SK-N-SH treated with all-trans-retinoic acid at 6 μM for 48 hours (cell line): ENCODE measurements around the gene MEIS1.

Experiments used
- ATAC-seq: fragments of 200-7000 bp; cut with Tn5 transposase; 3 replicates; pipeline ENCODE4 v1.9.1; 2020; ENCODE audit warnings: mild to moderate bottlenecking, moderate library complexity
- ARNTL ChIP-seq: fragments of 450-650 bp; formaldehyde crosslinking; IDR thresholded peaks from 2 replicates; pipeline ENCODE4 v1.5.0; 2020; ENCODE audit warnings: low read depth, mild to moderate bottlenecking, moderate library complexity, borderline replicate concordance
- BACH2 ChIP-seq: fragments of 250-450 bp; sonication (Bioruptor Pico); IDR thresholded peaks from 2 replicates; pipeline ENCODE4 v1.9.0; 2021; ENCODE audit warnings: mild to moderate bottlenecking, borderline replicate concordance
- CSDC2 ChIP-seq: fragments of 250-450 bp; sonication (Bioruptor Pico); IDR thresholded peaks from 2 replicates; pipeline ENCODE4 v1.5.0; 2020; ENCODE audit warnings: mild to moderate bottlenecking, moderate library complexity
- CSRNP3 ChIP-seq: fragments of 250-450 bp; sonication (Bioruptor Pico); IDR thresholded peaks from 2 replicates; pipeline ENCODE4 v1.5.1; 2021; ENCODE audit warnings: mild to moderate bottlenecking, moderate library complexity
- ESRRG ChIP-seq: fragments of 250-450 bp; sonication (Bioruptor Pico); IDR thresholded peaks from 2 replicates; pipeline ENCODE4 v1.6.1; 2021; ENCODE audit warnings: mild to moderate bottlenecking
- GLIS3 ChIP-seq: fragments of 250-450 bp; sonication (Bioruptor Pico); IDR thresholded peaks from 2 replicates; pipeline ENCODE4 v1.5.0; 2020; ENCODE audit warnings: mild to moderate bottlenecking, moderate library complexity
- OSR1 ChIP-seq: fragments of 250-450 bp; sonication (Bioruptor Pico); IDR thresholded peaks from 2 replicates; pipeline ENCODE4 v1.8.0; 2022; ENCODE audit warnings: moderate library complexity, mild to moderate bottlenecking, inconsistent platforms
- PPARA ChIP-seq: fragments of 250-450 bp; sonication (Bioruptor Pico); IDR thresholded peaks from 2 replicates; pipeline ENCODE4 v1.5.0; 2020; ENCODE audit warnings: mild to moderate bottlenecking, borderline replicate concordance
- RARB ChIP-seq: fragments of 250-450 bp; sonication (Bioruptor Pico); IDR thresholded peaks from 2 replicates; pipeline ENCODE4 v1.8.0; 2021; ENCODE audit warnings: mild to moderate bottlenecking, moderate library complexity
- SNAI2 ChIP-seq: fragments of 250-450 bp; sonication (Bioruptor Pico); IDR thresholded peaks from 2 replicates; pipeline ENCODE4 v1.5.0; 2020; ENCODE audit warnings: mild to moderate bottlenecking, moderate library complexity
- TCF4 ChIP-seq: fragments of 250-450 bp; sonication (Bioruptor Pico); IDR thresholded peaks from 2 replicates; pipeline ENCODE4 v1.8.0; 2021; ENCODE audit warnings: mild to moderate bottlenecking, moderate library complexity, borderline replicate concordance
- TOX ChIP-seq: fragments of 250-450 bp; sonication (Bioruptor Pico); IDR thresholded peaks from 2 replicates; pipeline ENCODE4 v1.8.0; 2021; ENCODE audit warnings: mild to moderate bottlenecking, moderate library complexity, borderline replicate concordance
- ZC3H10 ChIP-seq: fragments of 250-450 bp; sonication (Bioruptor Pico); IDR thresholded peaks from 2 replicates; pipeline ENCODE4 v1.5.1; 2021; ENCODE audit warnings: mild to moderate bottlenecking, moderate library complexity
- ZFP3 ChIP-seq: fragments of 250-450 bp; sonication (Bioruptor Pico); IDR thresholded peaks from 2 replicates; pipeline ENCODE4 v1.5.0; 2020; ENCODE audit warnings: mild to moderate bottlenecking, moderate library complexity
- ZFP30 ChIP-seq: fragments of 450-650 bp; formaldehyde crosslinking; IDR thresholded peaks from 2 replicates; pipeline ENCODE4 v1.5.0; 2022; ENCODE audit warnings: mild to moderate bottlenecking, moderate library complexity
- ZNF565 ChIP-seq: fragments of 450-650 bp; formaldehyde crosslinking; conservative IDR thresholded peaks from 2 replicates; pipeline ENCODE4 v1.5.0; 2020; ENCODE audit warnings: low read depth, mild to moderate bottlenecking, moderate library complexity
- ZNF8 ChIP-seq: fragments of 450-650 bp; formaldehyde crosslinking; IDR thresholded peaks from 2 replicates; pipeline ENCODE4 v1.5.0; 2020; ENCODE audit warnings: mild to moderate bottlenecking, moderate library complexity
- TF ChIP-seq, protein P1 (sequence below): fragments of 250-450 bp; sonication (Bioruptor Pico); IDR thresholded peaks from 2 replicates; pipeline ENCODE4 v1.8.0; 2020; ENCODE audit warnings: mild to moderate bottlenecking, moderate library complexity, borderline replicate concordance
- TF ChIP-seq, protein P2 (sequence below): fragments of 250-450 bp; sonication (Bioruptor Pico); IDR thresholded peaks from 2 replicates; pipeline ENCODE4 v1.5.0; 2020; ENCODE audit warnings: mild to moderate bottlenecking, moderate library complexity

Gene MEIS1

DNA sequence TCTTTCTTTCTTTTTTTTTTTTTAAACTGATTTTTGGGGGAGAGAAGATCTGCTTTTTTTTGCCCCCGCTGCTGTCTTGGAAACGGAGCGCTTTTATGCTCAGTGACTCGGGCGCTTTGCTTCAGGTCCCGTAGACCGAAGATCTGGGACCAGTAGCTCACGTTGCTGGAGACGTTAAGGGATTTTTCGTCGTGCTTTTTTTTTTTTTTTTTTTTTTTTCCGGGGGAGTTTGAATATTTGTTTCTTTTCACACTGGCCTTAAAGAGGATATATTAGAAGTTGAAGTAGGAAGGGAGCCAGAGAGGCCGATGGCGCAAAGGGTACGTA, 587 bp downstream of the MEIS1 start (continued):
- no peak for TF ChIP-seq TCF4 (CRISPR knock-in tag)
- no peak for TF ChIP-seq CSDC2
- TF ChIP-seq CSRNP3 (CRISPR knock-in tag): no peak

GRCh38 chr2:66435963-66436362, 1.0 kb downstream of the MEIS1 start:
- TF ChIP-seq CSDC2: no peak
- no peak for ATAC-seq

DNA sequence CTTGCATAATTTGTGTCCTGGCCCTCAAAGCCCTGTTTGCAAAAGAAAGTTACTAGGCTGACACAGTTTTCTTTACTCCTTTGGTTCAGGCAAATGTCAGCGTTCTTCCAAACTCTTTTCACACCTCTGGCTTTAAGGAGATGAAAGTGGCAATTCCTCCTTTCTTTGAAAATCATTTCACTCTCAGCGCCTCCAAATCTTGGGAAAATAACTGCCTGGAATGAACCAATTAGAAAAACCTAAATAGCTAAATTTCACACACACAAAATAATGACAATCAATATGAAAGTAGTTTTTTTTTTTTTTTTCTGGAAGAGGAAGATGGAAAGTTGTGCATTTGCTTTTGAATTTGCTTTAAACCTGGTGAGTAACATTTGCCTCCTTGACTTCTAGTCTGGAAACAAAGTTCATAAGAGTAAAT, 1.7 kb downstream of the MEIS1 start:
- no peak for ATAC-seq
- TF ChIP-seq, protein P1, sequence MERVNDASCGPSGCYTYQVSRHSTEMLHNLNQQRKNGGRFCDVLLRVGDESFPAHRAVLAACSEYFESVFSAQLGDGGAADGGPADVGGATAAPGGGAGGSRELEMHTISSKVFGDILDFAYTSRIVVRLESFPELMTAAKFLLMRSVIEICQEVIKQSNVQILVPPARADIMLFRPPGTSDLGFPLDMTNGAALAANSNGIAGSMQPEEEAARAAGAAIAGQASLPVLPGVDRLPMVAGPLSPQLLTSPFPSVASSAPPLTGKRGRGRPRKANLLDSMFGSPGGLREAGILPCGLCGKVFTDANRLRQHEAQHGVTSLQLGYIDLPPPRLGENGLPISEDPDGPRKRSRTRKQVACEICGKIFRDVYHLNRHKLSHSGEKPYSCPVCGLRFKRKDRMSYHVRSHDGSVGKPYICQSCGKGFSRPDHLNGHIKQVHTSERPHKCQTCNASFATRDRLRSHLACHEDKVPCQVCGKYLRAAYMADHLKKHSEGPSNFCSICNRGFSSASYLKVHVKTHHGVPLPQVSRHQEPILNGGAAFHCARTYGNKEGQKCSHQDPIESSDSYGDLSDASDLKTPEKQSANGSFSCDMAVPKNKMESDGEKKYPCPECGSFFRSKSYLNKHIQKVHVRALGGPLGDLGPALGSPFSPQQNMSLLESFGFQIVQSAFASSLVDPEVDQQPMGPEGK (CRISPR knock-in tag): no peak

- no peak for ATAC-seq
- TF ChIP-seq GLIS3 (CRISPR knock-in tag): no peak
- TF ChIP-seq BACH2 (CRISPR knock-in tag): no peak
- TF ChIP-seq, protein P2, sequence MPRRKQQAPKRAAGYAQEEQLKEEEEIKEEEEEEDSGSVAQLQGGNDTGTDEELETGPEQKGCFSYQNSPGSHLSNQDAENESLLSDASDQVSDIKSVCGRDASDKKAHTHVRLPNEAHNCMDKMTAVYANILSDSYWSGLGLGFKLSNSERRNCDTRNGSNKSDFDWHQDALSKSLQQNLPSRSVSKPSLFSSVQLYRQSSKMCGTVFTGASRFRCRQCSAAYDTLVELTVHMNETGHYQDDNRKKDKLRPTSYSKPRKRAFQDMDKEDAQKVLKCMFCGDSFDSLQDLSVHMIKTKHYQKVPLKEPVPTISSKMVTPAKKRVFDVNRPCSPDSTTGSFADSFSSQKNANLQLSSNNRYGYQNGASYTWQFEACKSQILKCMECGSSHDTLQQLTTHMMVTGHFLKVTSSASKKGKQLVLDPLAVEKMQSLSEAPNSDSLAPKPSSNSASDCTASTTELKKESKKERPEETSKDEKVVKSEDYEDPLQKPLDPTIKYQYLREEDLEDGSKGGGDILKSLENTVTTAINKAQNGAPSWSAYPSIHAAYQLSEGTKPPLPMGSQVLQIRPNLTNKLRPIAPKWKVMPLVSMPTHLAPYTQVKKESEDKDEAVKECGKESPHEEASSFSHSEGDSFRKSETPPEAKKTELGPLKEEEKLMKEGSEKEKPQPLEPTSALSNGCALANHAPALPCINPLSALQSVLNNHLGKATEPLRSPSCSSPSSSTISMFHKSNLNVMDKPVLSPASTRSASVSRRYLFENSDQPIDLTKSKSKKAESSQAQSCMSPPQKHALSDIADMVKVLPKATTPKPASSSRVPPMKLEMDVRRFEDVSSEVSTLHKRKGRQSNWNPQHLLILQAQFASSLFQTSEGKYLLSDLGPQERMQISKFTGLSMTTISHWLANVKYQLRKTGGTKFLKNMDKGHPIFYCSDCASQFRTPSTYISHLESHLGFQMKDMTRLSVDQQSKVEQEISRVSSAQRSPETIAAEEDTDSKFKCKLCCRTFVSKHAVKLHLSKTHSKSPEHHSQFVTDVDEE: no peak
- no peak for TF ChIP-seq ESRRG (CRISPR knock-in tag)
- no peak for TF ChIP-seq ARNTL (CRISPR knock-in tag)
- TF ChIP-seq TOX (CRISPR knock-in tag): no peak
- no peak for TF ChIP-seq CSRNP3 (CRISPR knock-in tag)
- no peak for TF ChIP-seq ZC3H10 (CRISPR knock-in tag)
- no peak for TF ChIP-seq SNAI2 (CRISPR knock-in tag)
- no peak for TF ChIP-seq CSDC2
- no peak for TF ChIP-seq OSR1
Observed at GRCh38 chr2:66437109-66437690, 2.3 kb downstream of the MEIS1 start.

GRCh38 chr2:66437691-66438497, 3.0 kb downstream of the MEIS1 start:
- no peak for ATAC-seq
- TF ChIP-seq RARB (CRISPR knock-in tag) (no peak), PPARA (CRISPR knock-in tag) (no peak), ZC3H10 (CRISPR knock-in tag) (no peak), TCF4 (CRISPR knock-in tag) (no peak), ZNF8 (no peak), ZNF565 (CRISPR knock-in tag) (no peak), CSRNP3 (CRISPR knock-in tag) (no peak), CSDC2 (no peak), ZFP3 (CRISPR knock-in tag) (no peak), GLIS3 (CRISPR knock-in tag) (no peak), BACH2 (CRISPR knock-in tag) (no peak), ARNTL (CRISPR knock-in tag) (no peak), SNAI2 (CRISPR knock-in tag) (no peak), ZFP30 (CRISPR knock-in tag) (no peak), TOX (CRISPR knock-in tag) (no peak), OSR1 (no peak)
- TF ChIP-seq, protein P2: no peak
